HPDE6-E6E7 (cell line): Measurements from ENCODE around the gene RGP1.

Source experiments
- DNase-seq: peaks from one replicate; pipeline ENCODE4 v3.0.0; 2011; ENCODE audit warnings: missing footprints; ENCODE audit errors: extremely low spot score

Gene RGP1, protein sequence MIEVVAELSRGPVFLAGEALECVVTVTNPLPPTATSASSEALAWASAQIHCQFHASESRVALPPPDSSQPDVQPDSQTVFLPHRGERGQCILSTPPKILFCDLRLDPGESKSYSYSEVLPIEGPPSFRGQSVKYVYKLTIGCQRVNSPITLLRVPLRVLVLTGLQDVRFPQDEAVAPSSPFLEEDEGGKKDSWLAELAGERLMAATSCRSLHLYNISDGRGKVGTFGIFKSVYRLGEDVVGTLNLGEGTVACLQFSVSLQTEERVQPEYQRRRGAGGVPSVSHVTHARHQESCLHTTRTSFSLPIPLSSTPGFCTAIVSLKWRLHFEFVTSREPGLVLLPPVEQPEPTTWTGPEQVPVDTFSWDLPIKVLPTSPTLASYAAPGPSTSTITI

DNA sequence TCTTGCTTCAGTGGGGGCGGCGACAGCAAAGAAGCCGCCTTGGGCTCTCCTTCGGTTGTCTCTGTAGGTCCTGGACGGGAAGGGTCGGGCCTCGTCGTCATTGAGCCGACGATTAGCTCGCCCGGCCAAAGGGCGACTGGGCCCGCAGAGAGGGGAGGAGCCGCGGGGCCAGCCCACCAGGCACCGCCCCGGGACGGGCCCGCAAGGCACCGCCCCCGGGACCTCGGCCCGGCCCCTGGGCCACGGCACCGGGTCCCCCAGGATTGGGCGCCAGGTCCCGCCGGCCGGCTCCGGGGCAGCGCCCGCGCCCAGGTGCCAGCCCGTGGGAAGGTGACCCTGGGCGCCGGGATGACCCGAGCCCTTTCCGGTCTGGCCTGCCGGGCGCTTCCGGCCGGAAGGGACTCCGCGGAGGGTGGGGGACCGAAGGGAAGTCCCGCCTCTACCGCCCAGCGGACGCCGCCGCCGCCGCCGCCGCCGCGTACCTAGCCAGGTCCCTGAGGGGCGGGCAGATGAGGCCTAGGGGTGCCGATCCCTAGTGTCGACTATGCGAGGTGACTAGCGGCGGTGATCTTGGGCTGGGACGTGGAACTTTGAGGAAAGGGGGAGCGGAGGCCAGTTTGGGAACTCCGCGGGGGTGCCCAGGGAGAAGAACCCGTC is at the start of gene RGP1, which contains the start of gene GBA2:
RGP1 (plus strand) TSS at position 430 of the 657 bp plus-strand sequence. CDS start 469 bp downstream, outside the sequence.
GBA2 (minus strand) TSS at position 371 of the 657 bp plus-strand sequence. CDS start 524 bp downstream, outside the sequence.
- DNase-seq: peak; percentile 60

DNA sequence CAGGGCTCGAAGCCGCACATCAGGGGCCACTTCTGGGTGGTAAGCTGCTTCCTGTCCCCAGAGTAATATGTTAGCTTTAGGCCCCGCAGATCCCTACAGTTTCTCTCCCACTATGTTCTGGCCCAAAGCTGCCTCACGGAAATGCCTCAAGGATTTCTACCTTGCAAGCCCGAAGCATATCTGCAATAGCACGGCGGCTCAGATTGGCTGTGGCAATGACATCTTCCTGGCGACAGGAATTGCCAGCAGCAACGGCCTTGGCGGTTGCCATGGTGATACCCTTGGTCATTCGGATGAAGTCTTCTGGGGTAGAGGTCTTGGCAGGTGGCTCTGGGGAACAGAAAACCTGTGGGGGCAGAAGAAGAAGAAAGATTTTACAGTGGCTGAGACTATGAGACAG is 49.1 kb upstream of the RGP1 start:
- DNase-seq: no peak

DNA sequence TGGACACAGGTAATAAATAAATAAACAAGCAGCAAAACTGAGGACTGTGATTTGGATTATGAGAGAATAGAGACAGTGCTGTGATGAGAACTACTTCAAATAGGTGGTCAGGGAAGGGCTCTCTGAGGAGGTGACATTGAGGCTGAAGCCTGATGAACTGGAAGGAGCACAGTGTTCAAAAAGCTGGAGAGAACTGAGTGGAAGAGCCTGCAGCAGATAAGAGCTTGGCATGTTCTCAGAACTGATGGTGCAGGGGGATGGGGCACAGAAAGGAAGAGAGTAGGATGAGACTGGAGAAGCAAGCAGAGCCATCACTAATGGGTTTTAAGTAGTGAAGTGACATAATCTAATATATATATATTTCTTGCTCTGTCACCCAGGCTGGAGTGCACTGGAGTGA is 48.1 kb upstream of the RGP1 start:
- DNase-seq: no peak

DNA sequence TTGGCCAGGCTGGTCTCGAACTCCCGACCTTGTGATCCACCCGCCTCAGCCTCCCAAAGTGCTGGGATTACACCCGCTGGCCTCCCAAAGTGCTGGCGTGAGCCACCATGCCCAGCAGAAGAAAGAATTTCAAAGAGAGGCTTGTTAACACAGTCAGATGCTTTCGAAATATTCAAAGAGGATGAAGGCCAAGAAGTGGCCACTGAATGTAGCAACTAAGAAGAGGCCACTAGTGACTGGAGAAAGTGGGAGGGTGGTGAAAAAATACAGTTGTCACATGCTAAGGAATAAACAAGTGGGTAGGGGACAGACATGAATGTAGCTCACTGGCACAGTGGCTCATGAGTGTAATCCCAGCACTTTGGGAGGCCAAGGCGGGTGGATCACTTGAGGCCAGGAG is 46.4 kb upstream of the RGP1 start:
- no peak for DNase-seq

DNA sequence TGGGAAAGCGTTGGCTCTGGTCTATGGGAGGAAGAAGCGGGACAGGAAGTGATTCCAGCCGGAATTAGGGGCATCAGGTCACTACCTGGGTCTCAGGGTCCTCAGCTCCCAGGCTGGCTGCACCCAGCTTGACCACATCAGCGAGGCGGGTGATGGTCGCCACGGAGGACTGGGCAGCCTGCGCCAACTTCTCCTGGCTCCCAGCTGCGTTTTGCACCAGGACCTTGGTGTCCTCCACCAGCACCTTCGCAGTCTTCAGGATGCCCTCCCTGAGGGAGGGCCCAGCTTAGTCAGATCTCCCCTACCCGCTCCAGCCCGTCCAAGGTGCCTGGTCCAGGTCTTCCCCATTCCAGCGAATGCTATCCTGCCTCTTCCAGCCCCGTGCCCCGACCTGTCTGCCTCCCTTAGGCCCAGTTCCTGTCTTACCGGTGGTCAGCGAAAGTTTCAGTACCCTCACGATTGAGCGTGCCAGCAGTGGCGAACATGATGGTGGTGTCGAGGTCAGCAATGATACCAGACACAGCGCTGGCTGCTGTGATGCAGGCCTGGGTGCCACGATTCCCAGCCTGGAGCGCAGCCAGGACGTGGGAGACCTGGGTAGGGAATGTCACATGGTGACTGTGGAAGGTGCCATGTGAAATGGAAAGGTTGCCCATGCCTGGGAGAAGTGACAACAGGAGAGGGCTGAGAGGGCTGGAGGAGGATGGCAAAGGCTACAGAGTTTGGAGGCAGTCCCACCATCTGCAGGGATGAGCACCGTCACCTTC is 45.0 kb upstream of the RGP1 start:
- DNase-seq: no peak

DNA sequence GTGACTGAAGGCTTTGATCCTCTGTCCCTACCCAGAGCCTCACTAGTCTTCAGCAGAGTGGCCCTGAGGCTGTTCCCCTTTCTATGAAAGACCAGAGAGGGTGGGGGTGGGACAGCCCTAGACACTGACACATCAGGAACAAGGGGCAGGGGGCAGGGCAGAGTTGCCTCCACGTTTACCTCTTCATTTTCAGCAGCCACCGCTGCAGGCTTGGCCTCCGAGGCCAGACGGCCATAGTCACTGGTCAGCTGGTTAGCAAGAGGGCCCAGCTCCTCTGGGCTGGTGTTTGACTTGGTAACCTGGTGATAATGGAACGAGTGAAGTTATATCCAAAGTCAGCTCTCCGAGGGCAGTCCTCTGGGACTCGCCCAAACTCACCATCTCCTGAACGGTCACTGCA is 43.7 kb upstream of the RGP1 start:
- DNase-seq: no peak

DNA sequence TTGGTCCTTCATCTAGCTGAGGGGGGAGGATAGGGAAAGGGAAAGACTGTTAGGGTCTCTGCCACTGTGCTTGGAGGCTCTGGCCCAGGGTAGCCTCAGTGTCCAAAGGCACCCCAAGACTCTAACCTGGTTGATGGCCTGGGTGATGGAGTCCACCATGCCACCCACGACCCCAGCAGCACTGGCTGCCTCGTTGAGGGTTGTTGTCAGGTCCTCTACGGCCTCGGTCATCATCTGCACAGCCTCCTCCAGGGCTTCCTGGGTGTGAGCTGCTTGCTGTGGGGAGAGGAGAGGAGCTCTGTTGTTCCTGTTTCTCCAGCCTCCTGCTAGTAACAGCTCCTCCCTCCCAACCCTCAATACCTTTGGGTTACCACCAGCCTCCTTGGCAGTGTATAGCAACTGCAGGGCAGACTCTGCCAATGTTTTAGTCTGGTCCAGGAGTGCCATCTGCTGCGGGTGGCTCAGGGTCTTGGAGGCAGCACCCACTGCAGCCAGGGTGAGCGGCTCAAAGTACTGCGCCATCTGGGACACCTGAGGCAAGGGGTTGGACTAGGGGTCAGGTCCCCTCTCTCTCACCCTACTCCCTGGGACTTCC is 43.2 kb upstream of the RGP1 start:
- DNase-seq: no peak

DNA sequence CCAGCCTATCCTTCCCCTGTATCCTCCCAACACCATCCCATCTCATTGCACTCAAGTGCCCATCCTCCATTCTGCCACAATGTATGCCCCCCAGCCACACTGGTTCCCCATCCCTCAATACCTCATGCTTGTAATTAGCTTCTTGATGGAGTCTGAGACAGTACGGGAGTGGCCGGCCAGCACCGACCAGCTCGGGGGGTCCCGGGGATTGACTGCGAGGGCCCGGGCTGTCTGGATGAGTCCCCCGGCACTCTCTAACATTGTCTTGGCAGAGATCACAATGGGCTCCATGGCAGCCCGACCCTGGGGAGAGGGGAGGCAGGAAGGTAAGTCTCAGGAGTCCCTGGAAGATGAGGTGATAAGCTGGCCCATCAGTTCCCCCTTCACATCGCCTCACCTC is 42.1 kb upstream of the RGP1 start:
- no peak for DNase-seq

DNA sequence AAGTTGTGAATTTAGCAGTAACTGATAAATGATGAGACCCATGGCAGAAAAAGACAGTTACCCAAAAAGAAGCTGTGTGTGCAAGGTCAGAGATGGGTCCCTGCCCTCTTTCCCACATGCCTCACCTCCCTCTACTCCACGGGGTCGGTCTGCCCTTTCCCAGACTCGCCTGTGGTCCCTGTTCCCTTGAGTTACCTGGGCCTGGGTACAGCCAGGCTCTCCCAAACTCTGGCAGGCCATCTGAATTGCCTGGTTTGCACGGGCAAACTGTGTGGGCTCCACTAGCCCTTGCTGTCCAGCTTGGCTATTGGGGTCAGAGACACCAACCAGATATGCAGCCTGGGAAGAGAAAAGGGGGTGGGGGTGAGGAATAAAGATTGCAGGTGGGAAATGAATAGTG is 40.9 kb upstream of the RGP1 start:
- DNase-seq: no peak

DNA sequence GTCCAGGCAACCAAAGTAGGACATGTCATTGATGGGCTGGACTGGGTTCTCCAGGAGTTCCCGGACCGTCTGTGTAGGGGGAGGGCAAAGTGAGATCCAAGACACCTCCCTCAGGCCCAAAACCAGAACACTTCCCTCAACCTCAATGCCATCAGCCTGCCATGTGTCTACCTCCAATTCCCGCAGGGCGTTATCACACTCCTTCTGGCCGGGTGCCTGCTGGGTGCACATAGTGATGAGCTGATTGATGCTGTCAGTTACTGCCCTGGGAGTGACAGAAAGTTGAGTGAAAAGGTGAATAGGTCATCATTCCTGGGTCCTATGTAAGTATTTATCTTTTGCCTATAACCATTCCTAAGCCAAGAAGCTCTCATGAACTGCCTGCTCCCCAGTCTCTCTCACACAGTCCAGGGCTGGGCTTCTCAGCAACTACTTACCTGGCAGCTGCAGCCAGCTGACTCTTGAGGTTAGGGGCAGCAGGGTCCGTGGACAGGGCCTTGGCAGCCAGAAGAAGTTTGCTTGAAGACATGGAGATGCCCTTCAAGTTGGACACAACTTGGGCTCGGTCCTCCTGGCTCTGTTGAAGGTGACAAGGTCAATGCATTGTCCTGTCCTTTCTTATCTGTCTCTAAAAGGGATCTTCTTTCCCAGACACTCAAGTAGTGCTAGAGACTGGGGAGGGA is 38.1 kb upstream of the RGP1 start:
- DNase-seq: no peak

DNA sequence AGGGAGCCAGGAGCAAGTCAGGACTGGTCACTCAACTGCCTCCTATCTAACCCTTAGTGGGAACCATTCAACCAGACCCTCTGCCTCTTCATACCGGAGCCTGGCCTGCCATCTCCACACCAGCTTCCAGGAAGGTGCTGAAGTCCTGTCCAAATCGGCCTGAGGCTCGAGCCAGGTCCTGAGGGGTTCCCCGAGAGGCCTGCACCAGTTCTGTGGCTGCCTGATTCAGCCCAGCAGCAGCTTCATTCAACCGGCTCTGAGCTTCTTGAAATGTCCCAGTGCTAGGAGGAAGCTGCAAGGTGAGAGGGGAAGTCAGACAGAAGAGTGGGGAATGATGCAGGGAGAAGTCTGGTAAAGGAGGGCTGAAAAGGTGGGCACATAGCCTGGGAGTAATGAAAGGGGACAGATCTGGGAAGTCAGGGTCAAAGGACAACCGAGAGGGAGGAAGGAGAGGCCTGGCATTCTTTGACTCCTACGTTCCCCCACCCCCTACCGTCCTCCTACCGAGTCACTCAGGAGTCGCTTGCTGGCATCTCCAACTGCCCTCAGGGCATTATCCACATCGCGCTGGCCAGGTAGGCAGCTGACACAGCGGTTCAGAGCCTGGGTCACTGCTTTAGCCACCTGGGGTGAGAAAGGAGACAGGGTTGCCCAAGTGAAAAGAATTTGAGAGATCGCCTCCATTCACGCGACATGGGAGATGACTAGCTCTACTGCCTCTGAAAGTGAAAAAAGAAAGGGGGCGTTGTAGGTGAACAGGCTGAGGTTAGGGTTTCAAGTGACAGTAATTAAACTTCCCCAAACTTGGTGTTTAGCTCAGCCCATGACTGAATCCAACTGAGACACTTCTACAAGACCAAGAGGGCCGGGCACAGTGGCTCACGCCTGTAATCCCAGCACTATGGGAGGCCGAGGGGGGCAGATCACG is 37.3 kb upstream of the RGP1 start:
- no peak for DNase-seq

DNA sequence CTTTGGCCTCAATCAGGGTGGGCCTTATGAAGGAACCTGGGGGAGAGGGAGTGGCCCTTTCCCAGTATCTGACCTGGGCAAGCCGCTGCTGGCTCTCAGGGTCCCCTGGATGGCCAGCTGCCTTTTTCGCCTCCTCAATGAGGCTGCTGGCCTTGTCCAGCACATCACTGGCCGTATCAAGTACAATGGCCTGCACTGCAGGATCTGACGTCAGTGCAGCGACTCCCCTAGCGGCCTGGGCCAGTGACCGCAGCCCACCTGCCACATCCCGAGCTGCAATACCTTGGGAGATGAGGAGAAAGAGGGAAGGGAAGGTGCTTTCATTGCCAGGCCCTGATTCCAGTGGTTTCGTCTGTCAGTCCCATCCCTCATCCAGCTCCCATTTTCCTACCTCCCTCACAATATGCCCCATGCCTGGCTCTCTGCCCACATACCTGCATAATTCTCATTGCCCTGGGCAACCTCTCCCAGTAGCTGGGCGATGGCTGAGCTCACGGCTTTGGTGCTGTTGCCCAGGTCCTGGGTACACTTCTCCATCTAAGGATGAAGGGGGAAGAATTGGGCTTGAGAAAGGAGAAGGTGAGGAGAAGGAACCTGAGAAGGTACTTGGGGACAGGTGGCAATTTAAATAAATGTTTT is 36.2 kb upstream of the RGP1 start:
- no peak for DNase-seq

DNA sequence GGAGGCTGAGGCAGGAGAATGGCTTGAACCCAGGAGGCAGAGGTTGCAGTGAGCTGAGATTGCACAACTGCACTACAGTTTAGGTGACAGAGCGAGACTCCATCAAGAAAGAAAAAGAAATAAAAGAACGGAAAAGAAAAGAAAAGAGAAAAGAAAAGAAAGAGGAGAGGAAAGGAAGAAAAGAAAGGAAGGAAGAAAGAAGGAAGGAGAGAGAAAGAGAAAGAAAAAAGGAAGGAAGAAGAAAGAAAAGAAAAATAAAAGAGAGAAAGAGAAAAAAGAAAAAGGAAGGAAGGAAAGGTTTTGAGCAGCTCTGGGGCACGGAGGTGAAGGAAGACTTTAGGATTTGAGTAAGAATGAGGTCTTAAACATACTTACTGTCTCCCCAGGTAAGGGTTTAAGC is 35.5 kb upstream of the RGP1 start:
- DNase-seq: no peak

DNA sequence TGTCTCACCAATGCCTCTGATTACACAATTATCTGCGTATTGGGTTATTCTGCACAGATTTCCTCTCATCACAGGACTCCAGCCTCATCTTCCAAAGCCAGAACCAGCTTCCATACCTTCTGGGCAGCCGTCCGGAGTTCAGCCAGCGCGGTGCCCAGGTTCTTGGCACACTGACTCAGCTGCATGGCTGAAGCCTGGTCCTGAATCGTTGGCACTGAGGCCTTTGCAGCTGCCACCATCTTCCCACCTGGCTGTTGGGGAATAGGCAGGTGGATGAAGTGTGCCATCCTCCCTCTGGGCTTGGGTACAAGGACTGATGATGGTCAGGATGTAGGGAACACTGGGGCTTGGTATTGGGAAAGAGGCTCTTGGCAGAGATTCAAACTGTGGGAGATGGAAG is 35.0 kb upstream of the RGP1 start:
- DNase-seq: no peak

DNA sequence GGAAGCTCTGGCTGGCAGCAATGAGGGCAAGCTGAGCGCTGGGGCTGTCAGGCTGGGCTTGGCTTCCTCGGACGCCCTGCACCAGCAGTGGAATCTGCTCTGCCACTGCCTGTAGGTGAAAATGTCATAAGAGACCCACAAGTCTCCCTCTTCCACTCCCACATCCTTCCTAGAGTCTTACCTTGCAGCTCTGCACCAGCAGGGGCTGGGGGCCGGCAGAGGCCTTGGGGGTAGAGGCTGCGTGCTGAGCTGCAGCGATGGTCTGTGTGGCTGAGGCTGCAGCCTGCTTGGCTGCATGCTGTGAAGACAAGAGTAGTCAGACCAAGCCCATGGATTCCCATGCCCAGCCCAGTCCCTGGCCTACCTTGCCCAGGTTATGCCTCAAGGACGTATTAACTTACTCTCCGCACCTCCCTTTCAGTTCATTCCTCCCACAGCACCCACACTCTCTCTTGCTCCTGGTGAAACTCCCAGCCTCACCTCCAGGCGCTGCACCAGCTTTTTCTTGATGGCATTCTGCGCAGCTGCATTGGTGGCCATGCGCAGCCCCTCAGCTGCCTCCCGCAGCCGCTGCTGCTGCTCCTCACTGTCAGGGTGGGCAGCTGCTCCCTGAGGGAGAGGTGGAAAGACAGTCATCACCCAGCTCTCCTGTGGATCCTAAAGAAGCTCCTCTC is 34.4 kb upstream of the RGP1 start:
- no peak for DNase-seq

DNA sequence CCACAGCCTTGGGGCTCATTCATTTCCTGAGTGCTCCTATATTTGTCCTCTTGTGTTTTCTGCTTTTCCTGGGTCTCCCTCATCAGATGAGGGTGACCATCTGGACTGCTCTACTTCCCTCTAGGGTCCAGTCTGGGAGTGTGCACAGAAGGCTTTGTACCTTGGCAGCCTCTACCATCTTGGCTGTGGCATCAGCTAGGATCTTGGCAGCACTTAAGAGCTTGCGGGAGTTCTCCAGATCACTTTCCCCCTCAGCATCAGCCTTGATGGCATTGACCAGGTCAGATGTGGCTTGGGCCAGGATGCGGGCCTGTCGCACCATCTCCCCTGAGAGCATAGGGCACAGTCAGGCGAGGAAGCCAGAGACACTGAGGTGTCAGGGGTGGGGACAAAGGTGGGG is 32.9 kb upstream of the RGP1 start:
- no peak for DNase-seq

DNA sequence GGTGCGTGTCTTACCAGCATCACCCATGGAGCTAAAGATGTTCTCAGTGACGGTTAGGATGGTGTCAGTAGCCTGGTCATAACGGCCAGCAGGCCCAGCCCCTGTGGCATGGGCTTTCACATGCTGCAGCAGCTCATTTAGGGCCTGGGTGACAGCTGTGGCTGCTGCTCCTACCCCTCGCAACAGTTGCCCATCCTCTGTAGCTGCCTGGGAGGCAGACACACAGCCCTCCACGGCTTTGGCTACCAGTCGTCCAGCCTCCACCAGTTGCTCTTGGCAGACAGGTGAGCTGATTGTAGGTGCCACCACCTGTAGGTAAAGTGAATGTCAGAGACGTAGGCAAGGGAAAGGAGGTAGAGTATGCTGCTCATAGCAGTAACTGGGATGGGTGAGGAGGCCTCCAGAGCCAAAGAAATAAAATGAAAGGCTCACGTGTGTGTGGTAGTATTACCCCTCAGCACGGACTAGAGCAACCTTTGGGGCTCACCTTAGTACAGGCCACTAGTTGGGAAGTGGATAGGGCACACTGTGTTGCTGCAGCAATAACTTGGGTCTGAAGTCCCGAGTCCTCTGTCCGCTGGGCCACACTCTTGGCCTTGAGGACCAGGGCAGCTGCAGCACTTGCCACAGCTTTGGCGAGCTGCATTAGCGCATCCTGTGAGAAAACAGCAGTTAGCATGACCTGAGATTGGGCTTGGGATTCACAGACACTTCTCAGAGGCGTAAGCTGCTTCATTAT is 31.8 kb upstream of the RGP1 start:
- DNase-seq: no peak

DNA sequence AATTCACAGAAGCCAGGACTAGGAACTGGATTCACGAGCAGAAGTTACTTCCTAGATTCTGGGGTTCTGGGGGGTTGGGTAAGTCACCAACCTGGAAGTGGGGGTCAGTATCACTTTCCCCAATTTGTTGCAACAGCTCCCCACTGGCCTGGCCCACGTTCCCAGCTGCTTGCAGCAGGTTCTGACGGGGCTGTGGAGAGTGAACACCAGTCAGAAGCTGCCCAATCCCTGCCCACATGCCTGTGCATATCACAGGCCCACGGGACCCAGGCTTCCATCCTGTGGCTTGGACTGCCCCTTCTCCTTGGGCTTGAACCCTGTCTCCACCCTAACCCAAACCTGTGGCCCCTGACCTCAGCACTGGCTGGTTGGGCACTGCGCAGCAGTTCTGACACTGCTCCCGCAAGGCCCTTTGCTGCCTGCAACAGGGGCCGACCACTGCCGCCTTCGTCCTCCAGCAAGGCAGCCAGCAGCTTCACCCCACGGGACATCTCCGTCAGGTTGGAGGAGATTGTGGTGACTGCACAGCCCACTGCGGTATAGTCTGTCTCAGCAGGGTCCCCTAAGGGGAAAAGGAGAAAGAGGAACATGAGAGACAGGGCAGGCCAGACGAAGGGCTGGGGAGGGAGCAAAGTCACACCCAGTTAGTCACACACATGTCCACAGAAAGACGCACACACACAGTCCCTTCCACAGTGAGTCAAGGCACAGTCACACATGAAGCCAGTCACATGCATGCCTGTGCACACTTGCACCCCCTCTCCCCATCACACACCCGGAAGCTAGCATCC is 30.2 kb upstream of the RGP1 start:
- peak; percentile 27 for DNase-seq
